SK-N-SH (cell line): ENCODE data around the gene TSGA10IP. TPM values are rescaled to one million over a fixed set of nuclear protein-coding genes. Genes with fewer than 3 reads are reported as not detected.

Source experiments
- CTCF ChIA-PET: fragments of 300-600, 350-600 bp; formaldehyde crosslinking; extraction: SDS; loops from one replicate; lab custom pipeline; 2021; lab: Yijun Ruan, JAX
- POLR2A ChIA-PET: fragments of 350-600 bp; sonication (Branson Sonifier 250); formaldehyde crosslinking; extraction: SDS; loops from one replicate; lab custom pipeline; 2020; ENCODE audit warnings: antibody characterized with exemption, inconsistent platforms; lab: Yijun Ruan, JAX
- DNase-seq: peaks from one replicate; pipeline ENCODE4 v3.0.0; 2012
- H2AFZ ChIP-seq: fragments of 200-600 bp; sonication (generic); 2 replicates; pipeline ENCODE4 v1.8.1; 2016; ENCODE audit warnings: antibody characterized with exemption, mild to moderate bottlenecking, low read depth
- H3F3A ChIP-seq: fragments of 200-600 bp; sonication (generic); replicated peaks from 2 replicates; pipeline ENCODE3; 2016; ENCODE audit warnings: antibody characterized with exemption, mild to moderate bottlenecking; ENCODE audit not compliant: insufficient read depth
- H3K27ac ChIP-seq, 2 experiments: fragments of 200-500 bp in 1 of 2; fragments of 200-600 bp in 1 of 2; sonication (Bioruptor generic) in 1 of 2; sonication (generic), shearing (Covaris generic) in 1 of 2; 2 replicates each; pipeline versions ENCODE4 v1.5.1 to v1.6.1; 2014 to 2016; ENCODE audit warnings: low read depth in 2 of 2, inconsistent platforms in 1 of 2, low read length in 1 of 2, mild to moderate bottlenecking in 1 of 2, mixed read lengths in 1 of 2
- H3K27me3 ChIP-seq: fragments of 200-600 bp; sonication (generic), shearing (Covaris generic); 2 replicates; pipeline ENCODE4 v1.6.1; 2016; ENCODE audit warnings: mixed run types; ENCODE audit not compliant: insufficient read depth
- H3K36me3 ChIP-seq, 2 experiments: fragments of 200-500 bp in 1 of 2; fragments of 200-600 bp in 1 of 2; sonication (Bioruptor generic) in 1 of 2; sonication (generic) in 1 of 2; replicated peaks in 1 of 2; 2 replicates each; pipeline versions ENCODE3 to v1.5.1; 2014 to 2016; ENCODE audit warnings: low read length in 1 of 2, mild to moderate bottlenecking in 1 of 2; ENCODE audit not compliant: insufficient read depth in 2 of 2, control insufficient read depth in 1 of 2
- H3K4me1 ChIP-seq, 2 experiments: fragments of 200-500 bp in 1 of 2; fragments of 200-600 bp in 1 of 2; sonication (Bioruptor generic) in 1 of 2; sonication (generic), shearing (Covaris generic) in 1 of 2; 2 replicates each; pipeline versions ENCODE4 v1.5.1 to v1.6.1; 2014 to 2016; ENCODE audit warnings: low read depth in 1 of 2, low read length in 1 of 2, mixed run types in 1 of 2; ENCODE audit not compliant: insufficient read depth in 2 of 2, control insufficient read depth in 1 of 2
- H3K4me2 ChIP-seq: fragments of 200-600 bp; sonication (generic), shearing (Covaris generic); 2 replicates; pipeline ENCODE4 v1.6.1; 2017; ENCODE audit warnings: mixed run types
- H3K4me3 ChIP-seq, 2 experiments: fragments of 200-500 bp in 1 of 2; fragments of 200-600 bp in 1 of 2; sonication (Bioruptor generic) in 1 of 2; sonication (generic), shearing (Covaris generic) in 1 of 2; 2 replicates each; pipeline versions ENCODE4 v1.5.1 to v1.8.1; 2014 to 2016; ENCODE audit warnings: low read depth in 2 of 2, inconsistent platforms in 1 of 2, low read length in 1 of 2, mild to moderate bottlenecking in 1 of 2, mixed read lengths in 1 of 2, moderate library complexity in 1 of 2
- H3K79me2 ChIP-seq: fragments of 200-600 bp; sonication (generic); 2 replicates; pipeline ENCODE4 v1.8.1; 2017; ENCODE audit warnings: mild to moderate bottlenecking; ENCODE audit not compliant: insufficient read depth
- H3K9ac ChIP-seq: fragments of 200-600 bp; sonication (generic); 2 replicates; pipeline ENCODE4 v1.6.1; 2017; ENCODE audit warnings: mixed run types
- H3K9me2 ChIP-seq: fragments of 200-600 bp; sonication (generic); 2 replicates; pipeline ENCODE4 v1.6.1; 2017; ENCODE audit warnings: mixed run types
- H3K9me3 ChIP-seq: fragments of 200-600 bp; sonication (generic); 2 replicates; pipeline ENCODE4 v1.6.1; 2017; ENCODE audit warnings: mixed run types, mild to moderate bottlenecking, moderate library complexity
- H4K20me1 ChIP-seq: fragments of 200-600 bp; sonication (generic); 2 replicates; pipeline ENCODE4 v1.6.1; 2017; ENCODE audit warnings: mild to moderate bottlenecking, mixed run types; ENCODE audit not compliant: insufficient read depth
- ELF1 ChIP-seq: IDR thresholded peaks from 2 replicates; pipeline ENCODE4 v1.4.0; 2012
- EP300 ChIP-seq, 2 experiments: IDR thresholded peaks; 2 replicates each; pipeline versions ENCODE4 v1.4.0 to v1.6.1; 2012; ENCODE audit warnings: borderline replicate concordance in 1 of 2, low read depth in 1 of 2, low read length in 1 of 2
- FOSL2 ChIP-seq: IDR thresholded peaks from 2 replicates; pipeline ENCODE4 v1.4.0; 2012; ENCODE audit warnings: low read depth, mild to moderate bottlenecking, moderate library complexity, borderline replicate concordance
- FOXJ3 ChIP-seq: sonication (generic); formaldehyde crosslinking; IDR thresholded peaks from 2 replicates; pipeline ENCODE4 v1.5.1; 2020; ENCODE audit warnings: mild to moderate bottlenecking, missing genetic modification reagents
- FOXM1 ChIP-seq: IDR thresholded peaks from 2 replicates; pipeline ENCODE4 v1.4.0; 2012; ENCODE audit warnings: low read depth, mild to moderate bottlenecking
- GABPA ChIP-seq: IDR thresholded peaks from 2 replicates; pipeline ENCODE4 v1.4.0; 2012; ENCODE audit warnings: low read depth, mild to moderate bottlenecking
- IRF3 ChIP-seq: fragments of 150-350 bp; IDR thresholded peaks from 2 replicates; pipeline ENCODE4 v1.6.1; 2016; ENCODE audit warnings: mild to moderate bottlenecking, low read depth, low read length
- JUND ChIP-seq: IDR thresholded peaks from 2 replicates; pipeline ENCODE4 v1.4.0; 2012
- MAX ChIP-seq: IDR thresholded peaks from 2 replicates; pipeline ENCODE4 v1.4.0; 2012; ENCODE audit warnings: low read depth
- MEF2A ChIP-seq: IDR thresholded peaks from 2 replicates; pipeline ENCODE4 v1.4.0; 2012; ENCODE audit warnings: low read depth, borderline replicate concordance
- MXI1 ChIP-seq: IDR thresholded peaks from 2 replicates; pipeline ENCODE4 v1.6.1; 2012; ENCODE audit warnings: mild to moderate bottlenecking, low read depth, low read length, improper control_type of control experiment
- NFIC ChIP-seq: IDR thresholded peaks from 2 replicates; pipeline ENCODE4 v1.4.0; 2012; ENCODE audit warnings: borderline replicate concordance
- POLR2AphosphoS5 ChIP-seq: IDR thresholded peaks from 2 replicates; pipeline ENCODE4 v1.6.1; 2012; ENCODE audit warnings: low read depth, low read length
- RAD21 ChIP-seq: IDR thresholded peaks from 2 replicates; pipeline ENCODE4 v1.6.1; 2012; ENCODE audit warnings: mild to moderate bottlenecking, low read length
- RCOR1 ChIP-seq: fragments of 150-350 bp; IDR thresholded peaks from 2 replicates; pipeline ENCODE4 v1.6.1; 2017; ENCODE audit warnings: antibody characterized with exemption, low read length
- REST ChIP-seq: IDR thresholded peaks from 2 replicates; pipeline ENCODE4 v1.6.1; 2012; ENCODE audit warnings: mild to moderate bottlenecking, low read depth, low read length, moderate library complexity
- RFX5 ChIP-seq: IDR thresholded peaks from 2 replicates; pipeline ENCODE4 v1.6.1; 2012; ENCODE audit warnings: mild to moderate bottlenecking, improper control_type of control experiment, low read length
- RXRA ChIP-seq: IDR thresholded peaks from 2 replicates; pipeline ENCODE4 v1.4.0; 2012; ENCODE audit warnings: low read depth, mild to moderate bottlenecking, borderline replicate concordance
- SIN3A ChIP-seq: IDR thresholded peaks from 2 replicates; pipeline ENCODE4 v1.6.1; 2012; ENCODE audit warnings: low read depth, mild to moderate bottlenecking, low read length, moderate library complexity, borderline replicate concordance
- SMC3 ChIP-seq: IDR thresholded peaks from 2 replicates; pipeline ENCODE4 v1.6.1; 2012; ENCODE audit warnings: low read depth, low read length, improper control_type of control experiment
- TAF1 ChIP-seq: IDR thresholded peaks from 2 replicates; pipeline ENCODE4 v1.6.1; 2012; ENCODE audit warnings: low read depth, mild to moderate bottlenecking, low read length, moderate library complexity, borderline replicate concordance
- TCF12 ChIP-seq: IDR thresholded peaks from 2 replicates; pipeline ENCODE4 v1.4.0; 2012
- TEAD4 ChIP-seq: IDR thresholded peaks from 2 replicates; pipeline ENCODE4 v1.4.0; 2012; ENCODE audit warnings: mild to moderate bottlenecking, borderline replicate concordance; ENCODE audit not compliant: insufficient read depth
- ZBTB33 ChIP-seq: IDR thresholded peaks from 2 replicates; pipeline ENCODE4 v1.4.0; 2012; ENCODE audit warnings: low read depth, borderline replicate concordance
- WGBS: methylation state at CpG from one replicate; pipeline ENCODE4 v1.1.6; 2017; ENCODE audit warnings: low lambda C conversion rate; 5-methylcytosine and 5-hydroxymethylcytosine counted together
- polyA plus RNA-seq, 3 experiments: library from polyadenylated mRNA; depleted of rRNA; stranded (reverse); fragments of >200 nt; gene quantifications; 2 replicates each; pipeline ENCODE4 v1.2.3, GENCODE V29; 2012

The TSGA10IP gene
- polyA plus RNA-seq, 1 of the 3 experiments (the other 2 are of a cell fraction), result not detected

- 1% methylated on average over 50 of the region's 55 CpGs for WGBS
- peaks cover 73% of the 10 kb centered on the region for H3K79me2 ChIP-seq
- TF ChIP-seq GABPA (peak; percentile 94), MAX (peak; percentile 90), RXRA (0 out of 2 replicates have a peak, but pooled peaks have one; percentile 14), FOXJ3 (CRISPR knock-in tag) (no peak), TAF1 (peak; percentile 92), TEAD4 (no peak), SMC3 (no peak), EP300 (IDR thresholded peaks at IDR 0.05; ENCODE audit: borderline replicate concordance in 1 of 2, low read depth in 1 of 2, low read length in 1 of 2) (peak; percentile 2 to 42; a peak in 1 of 4 replicates), IRF3 (no peak), TCF12 (peak; percentile 26; the same call in 1 of the 2 replicates), ZBTB33 (peak; percentile 96), JUND (peak; percentile 23; the same call in 1 of the 2 replicates), RCOR1 (no peak; the same call in 1 of the 2 replicates), MXI1 (peak; percentile 65), RFX5 (no peak), SIN3A (peak; percentile 88), POLR2AphosphoS5 (peak; percentile 74), ELF1 (peak; percentile 90), RAD21 (no peak), MEF2A (peak; percentile 10; the same call in 1 of the 2 replicates), FOSL2 (no peak; the same call in 1 of the 2 replicates), NFIC (peak; percentile 29; the same call in 1 of the 2 replicates), FOXM1 (0 out of 2 replicates have a peak, but pooled peaks have one; percentile 62), REST (peak; percentile 24; the same call in 1 of the 2 replicates)
These were observed 56.8 kb downstream of the TSGA10IP start, which contains the start of the genes BANF1 and EIF1AD for GRCh38 chr11:66001942-66002647. BANF1 (plus strand) TSS chr11:66002503; CDS start chr11:66003251, 748 bp downstream. EIF1AD (minus strand) TSS chr11:66002157; CDS start chr11:66000389, 1,768 bp downstream.

More at GRCh38 chr11:66001942-66002647, 56.8 kb downstream of the TSGA10IP start, which contains the start of the genes BANF1 and EIF1AD:
- Histone ChIP-seq H3K9me2 (no peaks in the 10 kb centered on the region), H3K4me1 (peaks cover 6 to 11% of the 10 kb centered on the region in 2 experiments; a peak in 3 of 4 replicates), H3K36me3 (peaks cover 45 to 48% of the 10 kb centered on the region in 2 experiments), H3K4me2 (peak within 1 kb of the TSS; percentile 96), H3K9me3 (no peaks in the 10 kb centered on the region), H3F3A (peaks cover 39% of the 10 kb centered on the region), H3K9ac (peak within 1 kb of the TSS; percentile 95), H3K4me3 (peak within 1 kb of the TSS; percentile 95 to 99), H2AFZ (peak within 1 kb of the TSS; percentile 87), H4K20me1 (peaks cover 4% of the 10 kb centered on the region; the same call in 1 of the 2 replicates), H3K27ac (peak within 1 kb of the TSS; percentile 98), H3K27me3 (no peaks in the 10 kb centered on the region)
- ChIA-PET POLR2A (interaction anchor here (0.5 to 2.0 kb wide), 6 partner anchors 36 to 142 kb away, joined by 5 to 11 read pairs (median 6); partner anchors contain the start of genes FIBP, MUS81, SART1 and SF3B2), CTCF (interaction anchor here (0.8 to 1.9 kb wide), 10 partner anchors 11 to 299 kb away, joined by 3 to 14 read pairs (median 4); no protein-coding TSS in a partner anchor)
- DNase-seq, result peak; percentile 90
